Measurements from ENCODE around the gene FDX1. TPM values are rescaled to one million over a fixed set of nuclear protein-coding genes. Genes with fewer than 3 reads are reported as not detected.

Gene FDX1
- total and polyA plus RNA-seq, 2 experiments from 2014 or later: 42.5 to 45.4 TPM

DNA sequence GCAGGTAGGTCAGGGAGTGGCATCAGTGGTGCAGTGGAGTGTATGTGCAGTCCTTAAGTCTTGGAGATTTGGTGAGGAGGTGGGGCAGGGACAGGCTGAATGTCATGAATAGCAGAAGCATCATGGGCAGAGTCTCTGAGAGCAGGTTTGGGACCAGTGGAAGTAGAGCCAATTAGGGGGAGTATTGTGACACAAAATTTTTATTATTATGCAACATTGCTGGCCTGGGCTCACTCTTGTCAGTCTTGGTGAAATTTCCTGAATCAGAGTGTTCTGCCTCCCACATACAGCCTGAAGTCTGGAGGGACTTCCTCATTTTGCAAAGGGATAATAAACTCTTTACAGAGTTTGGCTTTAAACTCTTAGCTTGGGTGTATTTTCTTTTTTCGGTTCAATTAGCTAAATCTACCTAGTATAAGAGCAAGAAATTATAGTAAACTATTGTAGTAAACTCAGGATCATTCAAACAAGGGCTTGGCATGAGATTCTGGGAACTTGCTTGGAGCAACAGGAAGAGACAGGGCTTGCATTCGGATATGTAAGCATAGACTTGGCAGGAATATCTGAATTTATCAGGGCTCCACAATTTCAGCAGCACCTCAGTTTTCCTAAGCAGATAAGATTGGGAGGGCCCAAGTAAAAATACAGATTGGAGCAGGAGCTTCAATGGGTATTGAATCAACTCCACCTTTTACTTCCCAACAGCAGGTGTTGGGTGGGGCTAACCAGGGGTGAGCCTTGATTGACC lies 67.7 kb downstream of the FDX1 start:
- Histone ChIP-seq H3K4me3 (no peak overlapping the region), H3K4me1 (ENCODE audit: insufficient read depth) (peaks cover 3% of the 10 kb centered on the region), H2AFZ (no peak overlapping the region), H3K36me3 (replicated peaks; ENCODE audit: insufficient read depth, low read depth) (no peaks in the 10 kb centered on the region), H3K27me3 (no peaks in the 10 kb centered on the region), H3K27ac (no peak overlapping the region), H3K9me3 (ENCODE audit: low read depth) (no peaks in the 10 kb centered on the region), H3K79me2 (no peaks in the 10 kb centered on the region), H4K20me1 (ENCODE audit: insufficient read depth, poor library complexity, severe bottlenecking) (no peaks in the 10 kb centered on the region), H3K4me2 (no peak overlapping the region), H3K9me2 (replicated peaks; ENCODE audit: insufficient read depth) (no peaks in the 10 kb centered on the region)
- DNase-seq (ENCODE audit: low spot score): no peak
- 82% methylated on average over 2 of the region's 2 CpGs for WGBS (ENCODE audit: low lambda C conversion rate, missing lambda C conversion rate)
- TF ChIP-seq, protein P1, sequence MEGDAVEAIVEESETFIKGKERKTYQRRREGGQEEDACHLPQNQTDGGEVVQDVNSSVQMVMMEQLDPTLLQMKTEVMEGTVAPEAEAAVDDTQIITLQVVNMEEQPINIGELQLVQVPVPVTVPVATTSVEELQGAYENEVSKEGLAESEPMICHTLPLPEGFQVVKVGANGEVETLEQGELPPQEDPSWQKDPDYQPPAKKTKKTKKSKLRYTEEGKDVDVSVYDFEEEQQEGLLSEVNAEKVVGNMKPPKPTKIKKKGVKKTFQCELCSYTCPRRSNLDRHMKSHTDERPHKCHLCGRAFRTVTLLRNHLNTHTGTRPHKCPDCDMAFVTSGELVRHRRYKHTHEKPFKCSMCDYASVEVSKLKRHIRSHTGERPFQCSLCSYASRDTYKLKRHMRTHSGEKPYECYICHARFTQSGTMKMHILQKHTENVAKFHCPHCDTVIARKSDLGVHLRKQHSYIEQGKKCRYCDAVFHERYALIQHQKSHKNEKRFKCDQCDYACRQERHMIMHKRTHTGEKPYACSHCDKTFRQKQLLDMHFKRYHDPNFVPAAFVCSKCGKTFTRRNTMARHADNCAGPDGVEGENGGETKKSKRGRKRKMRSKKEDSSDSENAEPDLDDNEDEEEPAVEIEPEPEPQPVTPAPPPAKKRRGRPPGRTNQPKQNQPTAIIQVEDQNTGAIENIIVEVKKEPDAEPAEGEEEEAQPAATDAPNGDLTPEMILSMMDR (IDR thresholded peaks at IDR 0.05; ENCODE audit: poor library complexity): no peak

DNA sequence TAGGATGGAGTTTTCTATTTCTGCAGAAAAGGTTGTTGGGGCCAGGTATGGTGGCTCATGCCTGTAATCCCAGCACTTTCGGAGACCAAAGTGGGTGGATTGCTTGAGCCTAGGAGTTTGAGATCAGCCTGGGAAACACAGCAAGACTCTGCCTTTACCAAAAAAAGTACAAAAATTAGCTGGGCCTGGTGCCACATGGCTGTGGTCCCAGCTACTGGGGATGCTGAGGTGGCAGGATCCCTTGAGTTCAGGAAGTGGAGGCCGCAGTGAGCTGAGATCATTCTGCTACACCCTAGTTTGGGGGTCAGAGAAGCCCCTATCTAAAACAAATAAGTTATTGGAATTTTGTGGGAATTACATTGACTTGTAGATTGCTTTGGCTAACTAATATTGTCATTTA lies 71.7 kb downstream of the FDX1 start:
- Histone ChIP-seq H3K27me3 (no peaks in the 10 kb centered on the region), H3K4me1 (ENCODE audit: insufficient read depth) (no peaks in the 10 kb centered on the region), H3K4me2 (no peak overlapping the region), H3K9me3 (ENCODE audit: low read depth) (no peaks in the 10 kb centered on the region), H3K9me2 (replicated peaks; ENCODE audit: insufficient read depth) (no peaks in the 10 kb centered on the region), H3K36me3 (replicated peaks; ENCODE audit: insufficient read depth, low read depth) (no peaks in the 10 kb centered on the region), H3K27ac (no peak overlapping the region), H2AFZ (no peak overlapping the region), H3K4me3 (no peak overlapping the region), H4K20me1 (ENCODE audit: insufficient read depth, poor library complexity, severe bottlenecking) (no peaks in the 10 kb centered on the region), H3K79me2 (no peaks in the 10 kb centered on the region)
- no peak for DNase-seq (ENCODE audit: low spot score)
- TF ChIP-seq EZH2 (IDR thresholded peaks at IDR 0.05; ENCODE audit: borderline replicate concordance): no peak
- WGBS (ENCODE audit: low lambda C conversion rate, missing lambda C conversion rate): 98% methylated on average over 2 of the region's 2 CpGs

GRCh38 chr11:110505528-110506284 lies 76.0 kb downstream of the FDX1 start:
- Histone ChIP-seq H3K9me2 (replicated peaks; ENCODE audit: insufficient read depth) (no peaks in the 10 kb centered on the region), H3K36me3 (replicated peaks; ENCODE audit: insufficient read depth, low read depth) (no peaks in the 10 kb centered on the region), H3K4me3 (no peak overlapping the region), H4K20me1 (ENCODE audit: insufficient read depth, poor library complexity, severe bottlenecking) (no peaks in the 10 kb centered on the region), H3K9me3 (ENCODE audit: low read depth) (no peaks in the 10 kb centered on the region), H3K4me1 (ENCODE audit: insufficient read depth) (no peaks in the 10 kb centered on the region), H3K27me3 (no peaks in the 10 kb centered on the region), H3K4me2 (no peak overlapping the region), H3K27ac (no peak overlapping the region), H3K79me2 (no peaks in the 10 kb centered on the region), H2AFZ (no peak overlapping the region)
- WGBS (ENCODE audit: low lambda C conversion rate, missing lambda C conversion rate): 76% methylated on average over 9 of the region's 9 CpGs
- no peak for DNase-seq (ENCODE audit: low spot score)
- TF ChIP-seq EZH2 (IDR thresholded peaks at IDR 0.05; ENCODE audit: borderline replicate concordance) (no peak), EZH2phosphoT487 (IDR thresholded peaks at IDR 0.05; ENCODE audit: low read depth, severe bottlenecking, unreplicated experiment) (no peak)
- TF ChIP-seq, protein P1 (IDR thresholded peaks at IDR 0.05; ENCODE audit: poor library complexity): no peak

GRCh38 chr11:110507328-110507727 lies 77.6 kb downstream of the FDX1 start:
- Histone ChIP-seq H3K79me2 (no peaks in the 10 kb centered on the region), H4K20me1 (ENCODE audit: insufficient read depth, poor library complexity, severe bottlenecking) (no peaks in the 10 kb centered on the region), H3K27me3 (no peaks in the 10 kb centered on the region), H3K4me2 (no peak overlapping the region), H3K36me3 (replicated peaks; ENCODE audit: insufficient read depth, low read depth) (no peaks in the 10 kb centered on the region), H3K9me2 (replicated peaks; ENCODE audit: insufficient read depth) (no peaks in the 10 kb centered on the region), H3K4me3 (no peak overlapping the region), H3K9me3 (ENCODE audit: low read depth) (no peaks in the 10 kb centered on the region), H2AFZ (no peak overlapping the region), H3K27ac (no peak overlapping the region), H3K4me1 (ENCODE audit: insufficient read depth) (no peaks in the 10 kb centered on the region)
- TF ChIP-seq EZH2 (IDR thresholded peaks at IDR 0.05; ENCODE audit: borderline replicate concordance) (no peak), EZH2phosphoT487 (IDR thresholded peaks at IDR 0.05; ENCODE audit: low read depth, severe bottlenecking, unreplicated experiment) (no peak)
- TF ChIP-seq, protein P1 (IDR thresholded peaks at IDR 0.05; ENCODE audit: poor library complexity): no peak
- no peak for DNase-seq (ENCODE audit: low spot score)
- 98% methylated on average over 5 of the region's 5 CpGs for WGBS (ENCODE audit: low lambda C conversion rate, missing lambda C conversion rate)

Data from hepatocyte (in vitro differentiated cells).